D341Med (cell line): ENCODE data around the gene PRKCB.
"Not testable (repeated sequence)": the region's sequence is repeated elsewhere in the genome, so short reads cannot be mapped to it uniquely, and the experiment has no call there.

Experiments used
- DNase-seq: peaks from one replicate; pipeline ENCODE4 v3.0.0; 2012; ENCODE audit warnings: low spot score

PRKCB gene

DNA sequence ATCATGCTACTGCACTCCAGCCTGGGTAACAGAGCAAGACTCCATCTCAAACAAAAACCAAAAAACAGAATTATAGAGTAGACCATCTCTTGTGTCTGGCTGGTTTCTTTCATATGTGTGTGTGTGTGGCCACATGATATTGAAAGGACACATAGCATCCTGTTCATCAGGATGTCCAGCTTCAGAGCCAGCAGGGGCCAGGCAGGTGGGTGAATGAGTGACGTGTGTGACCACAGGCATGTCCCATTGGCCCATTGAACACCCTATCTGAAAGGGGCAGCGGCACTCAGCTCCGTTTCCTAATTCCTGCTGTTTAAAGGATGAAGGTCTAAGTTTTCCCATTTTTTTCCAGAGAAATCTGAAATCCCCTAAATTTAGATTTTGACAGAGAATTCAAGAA lies 174.2 kb downstream of the PRKCB start:
- no peak for DNase-seq

- DNase-seq = peak; percentile 68
Measured at GRCh38 chr16:24010440-24011089, 174.8 kb downstream of the PRKCB start.

GRCh38 chr16:24011237-24011636 lies 175.5 kb downstream of the PRKCB start:
- no peak for DNase-seq

GRCh38 chr16:24013054-24013636 lies 177.4 kb downstream of the PRKCB start:
- no peak for DNase-seq

GRCh38 chr16:24013864-24014645 lies 178.3 kb downstream of the PRKCB start:
- no peak for DNase-seq

DNA sequence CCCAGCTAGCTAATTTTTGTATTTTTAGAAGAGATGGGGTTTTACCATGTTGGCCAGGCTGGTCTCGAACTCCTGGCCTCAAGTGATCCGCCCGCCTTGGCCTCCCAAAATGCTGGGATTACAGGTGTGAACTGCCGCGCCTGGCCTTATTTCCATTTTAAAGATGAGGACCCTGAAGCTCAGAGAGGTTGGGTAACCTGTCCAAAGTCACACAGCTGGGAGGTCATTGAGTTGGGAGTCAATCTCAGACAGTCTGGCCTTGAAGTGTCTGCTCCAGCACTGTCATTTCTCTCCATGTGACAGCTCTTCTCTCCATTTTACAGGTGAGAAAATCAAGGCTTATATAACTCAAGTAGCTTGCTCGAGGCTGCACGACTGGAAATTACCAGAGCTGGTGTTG lies 179.2 kb downstream of the PRKCB start:
- DNase-seq = not testable (repeated sequence)

DNA sequence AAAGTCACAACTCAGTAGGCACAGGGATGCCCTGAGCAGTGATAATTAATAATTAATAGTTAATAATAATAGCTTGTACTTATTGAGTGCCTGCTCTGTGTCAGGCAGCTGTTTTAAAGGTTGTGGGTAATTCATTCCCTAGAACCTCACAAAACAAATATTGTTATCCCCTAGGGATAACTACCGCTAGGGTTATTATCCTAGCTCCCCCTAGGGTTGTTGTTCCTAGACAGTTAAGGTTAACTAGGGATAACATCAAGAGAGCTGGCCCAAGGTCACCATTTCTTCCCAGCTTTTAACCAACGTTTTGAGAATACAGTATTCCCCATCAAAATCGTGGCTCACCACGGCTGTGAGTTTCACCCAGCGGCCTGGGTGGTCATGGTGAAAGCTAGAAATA lies 180.1 kb downstream of the PRKCB start:
- DNase-seq = no peak

DNA sequence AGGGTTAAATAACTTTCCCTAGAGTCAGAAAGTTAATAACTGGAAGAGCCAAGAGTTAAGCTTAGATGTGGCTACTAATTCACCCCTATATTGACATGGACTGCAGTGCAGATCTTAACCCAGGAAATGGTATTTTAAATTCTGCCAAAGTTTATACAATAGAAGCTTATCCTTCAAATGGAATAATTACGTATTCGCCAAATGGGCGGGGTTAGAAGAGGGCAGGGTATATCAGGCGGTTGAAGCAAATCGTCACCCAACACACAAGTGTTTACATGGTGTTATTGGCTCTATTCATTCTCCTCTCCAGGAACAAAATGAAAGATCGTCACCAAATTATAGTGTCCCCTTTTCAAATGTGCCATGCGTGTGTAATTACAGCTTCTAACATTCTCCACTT lies 182.7 kb downstream of the PRKCB start:
- DNase-seq = no peak

DNA sequence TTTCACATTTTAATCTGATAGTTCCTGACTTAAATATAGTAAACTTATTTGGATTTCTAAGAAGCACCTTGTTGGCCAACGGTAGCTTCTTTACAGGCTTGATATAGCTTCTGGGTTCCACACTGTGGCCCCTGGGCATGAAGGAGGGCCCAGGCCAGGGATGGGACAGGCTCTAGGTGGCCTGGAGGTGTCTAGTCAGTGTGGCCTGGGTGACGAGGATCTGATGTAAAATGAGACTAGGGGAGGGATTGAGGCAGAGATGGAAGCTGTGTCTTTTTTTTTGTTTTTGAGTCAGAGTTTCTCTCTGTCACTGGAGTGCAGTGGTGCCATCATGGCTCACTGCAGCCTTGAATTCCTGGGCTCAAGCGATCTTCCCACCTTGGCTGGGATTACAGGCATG lies 187.0 kb downstream of the PRKCB start:
- no peak for DNase-seq

GRCh38 chr16:24023621-24024020 lies 187.8 kb downstream of the PRKCB start:
- no peak for DNase-seq

DNA sequence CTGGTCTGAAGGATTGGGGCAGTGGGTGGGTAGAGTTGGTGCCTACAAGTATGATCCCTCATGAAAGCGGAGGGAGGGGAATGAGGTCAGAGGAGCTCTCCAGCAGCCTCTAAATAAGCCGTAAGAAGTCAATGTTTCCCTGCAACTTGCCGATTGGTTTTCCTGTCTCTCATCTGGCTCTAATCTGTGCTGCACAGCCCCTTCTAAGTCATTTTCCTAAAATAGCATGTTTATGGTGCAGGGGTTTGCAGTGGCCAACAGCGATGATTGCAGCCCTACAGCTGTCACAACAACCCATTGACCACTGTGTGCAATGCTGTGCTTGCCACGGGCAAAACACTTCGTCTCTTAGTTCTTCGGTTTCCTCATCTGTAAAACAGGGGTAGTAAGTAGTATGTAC lies 189.2 kb downstream of the PRKCB start:
- no peak for DNase-seq

- no peak for DNase-seq
Measured at GRCh38 chr16:24027466-24027865, 191.7 kb downstream of the PRKCB start.

DNA sequence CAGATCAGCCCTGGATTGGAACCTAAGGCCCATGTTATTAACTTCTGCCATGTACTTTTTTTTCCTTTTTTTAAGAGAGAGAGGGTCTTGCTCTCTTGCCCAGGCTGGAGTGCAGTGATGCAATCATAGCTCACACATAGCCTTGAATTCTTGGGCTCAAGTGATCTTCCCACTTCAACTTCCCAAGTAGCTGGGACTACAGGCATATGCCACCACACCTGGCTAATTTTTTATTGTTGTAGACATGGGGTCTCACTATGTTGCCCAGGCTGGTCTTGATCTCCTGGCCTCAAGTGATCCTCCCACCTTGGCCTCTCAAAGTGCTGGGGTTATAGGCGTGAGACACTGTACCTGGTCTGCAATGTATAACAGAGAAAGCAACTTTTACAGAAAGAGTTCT lies 194.1 kb downstream of the PRKCB start:
- not testable (repeated sequence) for DNase-seq

- no peak for DNase-seq
Measured at GRCh38 chr16:24035127-24035842, 199.5 kb downstream of the PRKCB start.

- DNase-seq = no peak
Measured at GRCh38 chr16:24036038-24036543, 200.3 kb downstream of the PRKCB start.

DNA sequence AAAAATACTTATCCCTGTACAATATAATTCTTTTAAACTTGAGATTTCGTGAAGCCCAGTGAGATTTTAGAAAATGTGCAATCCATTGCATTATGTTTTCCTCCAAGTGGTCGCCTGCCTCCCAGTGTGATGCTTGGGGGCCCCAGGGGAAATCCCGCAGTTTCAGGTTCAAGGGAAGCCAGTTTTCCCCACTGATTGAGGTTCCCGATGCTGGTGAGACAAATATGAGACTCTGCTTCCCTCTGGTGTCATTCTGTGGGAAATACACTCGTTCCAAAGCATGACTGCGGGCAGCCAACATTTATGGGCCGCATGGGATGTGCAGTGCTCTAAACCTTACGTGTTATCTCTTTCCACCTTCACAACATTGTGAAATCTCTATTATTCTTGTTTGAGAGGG lies 200.8 kb downstream of the PRKCB start:
- peak; percentile 76 for DNase-seq

- DNase-seq = no peak
Measured at GRCh38 chr16:24037335-24037734, 201.6 kb downstream of the PRKCB start.

DNA sequence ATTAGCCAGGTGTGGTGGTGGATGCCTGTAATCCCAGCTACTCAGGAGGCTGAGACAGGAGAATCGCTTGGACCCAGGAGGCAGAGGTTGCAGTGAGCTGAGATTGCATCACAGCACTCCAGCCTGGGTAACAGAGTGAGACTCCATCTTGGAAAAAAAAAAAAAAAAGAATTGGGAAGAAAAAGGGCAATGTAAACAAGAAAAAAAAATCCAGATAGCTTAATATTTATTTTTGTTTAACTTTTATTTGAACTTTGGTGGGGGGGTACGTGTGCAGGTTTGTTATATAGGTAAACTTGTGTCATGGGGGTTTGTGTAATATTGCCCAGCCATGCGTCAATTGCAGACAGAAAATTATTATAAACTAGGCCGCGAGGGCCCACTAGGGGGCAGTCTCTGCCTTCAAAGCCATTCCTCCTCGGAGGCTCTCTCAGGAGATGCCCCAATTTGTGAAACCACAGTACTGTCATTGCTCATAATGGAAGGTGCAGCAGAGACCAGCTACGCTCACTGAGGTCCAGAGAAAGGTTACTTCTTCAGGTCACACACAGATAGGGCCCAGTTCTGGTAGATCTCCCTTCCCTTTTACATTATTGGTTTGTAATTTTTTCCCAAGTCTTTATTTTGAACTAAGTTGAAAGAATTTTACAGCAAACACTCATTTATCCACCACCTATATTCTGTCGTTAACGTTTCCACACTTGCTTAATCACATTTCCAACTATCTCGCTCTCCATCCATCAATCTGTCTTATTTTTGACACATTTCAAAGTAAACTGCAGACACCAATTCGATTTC lies 206.2 kb downstream of the PRKCB start:
- DNase-seq = peak; percentile 80

- DNase-seq = no peak
Measured at GRCh38 chr16:24044467-24044866, 208.7 kb downstream of the PRKCB start.

- peak; percentile 76 for DNase-seq
Measured at GRCh38 chr16:24045641-24046040, 209.9 kb downstream of the PRKCB start.

- DNase-seq = no peak
Measured at GRCh38 chr16:24046442-24046841, 210.7 kb downstream of the PRKCB start.

DNA sequence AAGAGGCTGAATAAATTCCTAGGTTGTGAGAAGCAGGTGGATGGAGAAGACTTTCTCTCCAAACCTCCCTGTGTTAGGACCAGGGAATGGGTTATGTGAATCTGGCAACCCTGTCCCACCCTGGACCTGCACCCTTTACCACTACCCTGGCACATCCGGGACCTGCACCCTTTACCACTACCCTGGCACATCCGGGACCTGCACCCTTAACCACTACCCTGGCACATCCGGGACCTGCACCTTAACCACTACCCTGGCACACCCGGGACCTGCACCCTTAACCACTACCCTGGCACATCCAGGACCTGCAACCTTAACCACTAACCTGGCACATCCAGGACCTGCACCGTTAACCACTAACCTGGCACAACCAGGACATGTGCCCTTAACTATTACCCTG lies 213.3 kb downstream of the PRKCB start:
- no peak for DNase-seq
